GM21515 (cell line): ENCODE data around the gene SMYD3.

Experiments
- ATAC-seq: cut with Tn5 transposase; IDR thresholded peaks from one replicate; pipeline ENCODE4 v1.9.1; 2021; ENCODE audit not compliant: unreplicated experiment

SMYD3 gene

DNA sequence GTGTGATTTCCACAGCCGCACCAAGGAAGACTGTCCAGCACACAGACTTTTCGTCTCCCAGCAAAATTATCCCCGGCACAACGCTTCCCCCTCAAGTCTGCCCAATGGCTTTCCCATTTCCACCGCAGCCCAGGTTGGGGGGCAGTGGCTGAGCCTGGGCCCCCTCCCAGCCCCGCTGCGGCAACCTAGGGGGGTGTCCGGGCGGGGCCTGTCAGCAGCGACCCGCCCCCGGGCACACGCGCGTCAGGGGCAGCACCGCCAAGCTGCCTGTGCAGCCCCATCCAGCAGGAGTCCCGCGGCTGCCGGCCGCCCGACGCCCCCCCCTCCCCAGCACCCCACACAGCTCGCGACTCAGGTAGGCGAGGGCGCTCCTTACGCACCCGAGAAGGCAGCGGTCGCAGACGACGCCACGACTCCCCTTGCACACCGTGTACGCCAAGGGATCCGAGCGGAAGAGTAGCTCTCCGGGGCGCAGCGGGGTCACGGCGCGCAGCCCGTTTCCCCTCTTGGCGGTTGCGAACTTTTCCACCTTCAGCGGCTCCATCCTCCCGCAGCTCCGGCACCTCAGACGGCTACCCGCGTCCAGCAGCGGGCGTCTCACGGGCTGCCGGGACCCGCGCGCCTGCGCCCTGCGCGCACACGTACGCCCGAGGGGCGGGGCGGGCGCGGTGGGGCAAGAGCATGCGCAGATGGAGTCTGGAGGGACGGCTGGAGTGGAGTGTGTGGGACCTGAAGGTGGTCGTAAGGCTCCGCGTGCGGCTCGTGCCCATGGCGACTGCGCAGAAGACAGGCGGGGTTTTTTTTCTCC lies at the start of gene SMYD3:
SMYD3 (minus strand) TSS at position 606 of the 808 bp plus-strand sequence.
- peak; percentile 89 for ATAC-seq

DNA sequence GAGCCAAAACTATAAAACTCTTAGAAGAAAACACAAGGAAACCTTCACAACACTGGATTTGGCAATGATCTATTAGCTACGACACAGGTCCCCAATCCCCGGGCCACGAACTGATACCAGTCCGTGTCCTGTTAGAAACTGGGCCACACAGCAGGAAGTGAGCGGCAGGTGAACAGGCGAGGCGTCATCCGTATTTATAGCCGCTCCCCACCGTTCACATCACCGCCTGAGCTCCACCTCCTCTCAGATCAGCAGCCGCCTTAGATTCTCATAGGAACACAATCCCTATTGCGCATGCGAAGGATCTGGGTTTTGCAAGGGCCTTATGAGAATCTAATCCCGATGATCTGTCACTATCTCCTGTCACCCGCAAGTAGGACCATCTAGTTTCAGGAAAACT lies 47.1 kb upstream of the SMYD3 start:
- ATAC-seq = no peak

DNA sequence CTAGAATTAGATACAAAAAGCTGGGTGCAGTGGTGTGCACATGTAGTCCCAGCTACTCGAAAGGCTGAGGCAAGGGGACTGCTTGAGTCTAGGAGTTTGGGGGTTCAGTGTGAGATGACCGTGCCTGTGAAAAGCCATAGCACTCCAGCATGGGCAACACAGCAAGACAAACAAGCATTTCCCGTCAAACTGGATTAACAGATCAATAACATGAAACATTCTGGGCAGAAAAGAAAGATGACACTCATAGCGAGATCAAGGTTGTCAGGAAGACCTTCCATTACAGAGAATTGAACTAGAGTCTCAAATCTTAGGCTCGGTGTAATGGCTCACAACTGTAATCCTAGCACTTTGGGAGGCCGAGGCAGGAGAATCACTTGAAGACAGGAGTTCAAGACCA lies 45.0 kb upstream of the SMYD3 start:
- ATAC-seq = no peak

DNA sequence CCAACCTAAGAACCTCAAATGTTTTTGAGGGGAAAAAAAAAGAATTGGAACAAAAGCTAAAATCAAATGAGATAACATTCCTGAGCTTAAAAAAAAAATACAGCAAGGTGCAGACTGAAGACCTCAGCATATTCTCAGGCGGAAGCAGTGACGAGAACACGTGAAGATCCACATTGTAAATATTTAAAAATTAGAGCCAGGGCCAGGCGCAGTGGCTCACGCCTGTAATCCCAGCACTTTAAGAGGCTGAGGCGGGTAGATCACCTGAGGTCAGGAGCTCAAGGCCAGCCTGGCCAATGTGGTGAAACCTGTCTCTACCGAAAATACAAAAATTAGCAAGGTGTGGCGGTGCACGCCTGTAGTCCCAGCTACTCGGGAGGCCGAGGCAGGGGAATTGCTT lies 43.3 kb upstream of the SMYD3 start:
- no peak for ATAC-seq

DNA sequence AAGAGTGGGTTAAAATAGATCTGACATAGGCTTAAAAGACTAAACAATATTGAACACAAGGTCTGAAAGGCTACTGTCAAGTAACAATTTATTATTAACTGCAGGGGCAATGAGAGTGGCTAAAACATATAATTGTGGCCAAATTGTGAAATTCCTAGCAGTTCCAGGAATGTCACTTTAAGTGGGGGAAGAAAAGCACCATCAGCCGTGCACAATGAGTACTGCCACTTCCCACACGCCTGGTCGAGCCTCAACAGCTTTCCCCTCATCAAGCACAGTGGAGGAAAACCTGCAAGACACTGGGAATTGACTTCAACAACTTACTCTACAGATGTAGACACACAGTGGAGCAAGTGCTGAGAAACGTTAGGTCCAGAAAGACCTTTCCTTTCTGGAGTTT lies 42.6 kb upstream of the SMYD3 start:
- no peak for ATAC-seq

DNA sequence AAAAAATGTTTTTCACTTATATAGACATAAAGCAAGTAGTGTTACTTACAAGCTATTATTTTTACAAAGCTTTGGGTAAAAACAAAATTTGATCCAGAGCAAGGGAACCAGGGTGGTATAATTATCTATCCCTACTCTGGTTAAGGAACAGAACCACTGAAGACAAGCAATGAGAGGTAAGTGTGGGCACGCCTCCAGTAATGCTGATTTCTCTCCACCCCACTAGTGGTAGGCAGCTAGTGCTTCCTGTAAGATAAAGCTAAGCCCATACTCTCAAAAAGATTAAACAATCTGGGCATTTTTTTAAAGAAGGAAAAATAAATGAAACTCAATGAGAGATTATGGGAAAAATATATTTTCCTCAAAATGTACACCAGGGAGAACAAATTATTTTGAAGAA lies 36.9 kb upstream of the SMYD3 start:
- no peak for ATAC-seq

DNA sequence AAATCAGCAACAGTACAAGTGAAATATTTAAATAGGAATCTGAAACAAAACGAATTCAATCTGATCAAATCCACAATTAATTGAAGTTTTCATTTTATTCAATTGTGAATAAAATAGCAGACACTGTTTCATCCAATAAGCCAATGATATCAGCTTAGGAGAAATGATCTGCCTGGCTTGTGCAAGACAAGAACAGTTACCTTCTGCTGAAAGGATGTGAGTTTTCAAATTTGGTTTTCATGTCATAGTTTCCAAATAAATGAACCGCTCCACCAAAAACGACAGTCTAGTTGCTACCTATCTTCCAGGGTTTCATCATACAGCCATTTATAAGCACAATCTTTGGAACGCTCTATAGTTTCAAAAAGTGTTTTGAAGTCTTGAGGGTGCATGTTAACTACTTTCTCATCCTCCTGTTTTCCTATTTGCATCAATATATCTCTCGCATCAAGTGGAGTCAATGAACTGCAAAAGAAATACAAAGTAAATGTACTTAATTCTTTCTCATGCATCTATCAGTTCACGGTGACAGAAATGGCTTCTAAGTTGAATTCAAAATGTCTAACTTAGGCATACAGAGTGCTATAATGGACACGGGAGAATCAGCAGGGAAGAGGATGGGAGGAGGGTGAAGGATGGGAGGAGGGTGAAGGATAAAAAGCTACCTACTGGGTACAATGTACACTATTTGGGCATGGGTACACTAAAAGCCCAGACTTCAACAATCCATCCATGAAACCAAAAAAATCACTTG lies 33.8 kb upstream of the SMYD3 start:
- ATAC-seq = no peak

DNA sequence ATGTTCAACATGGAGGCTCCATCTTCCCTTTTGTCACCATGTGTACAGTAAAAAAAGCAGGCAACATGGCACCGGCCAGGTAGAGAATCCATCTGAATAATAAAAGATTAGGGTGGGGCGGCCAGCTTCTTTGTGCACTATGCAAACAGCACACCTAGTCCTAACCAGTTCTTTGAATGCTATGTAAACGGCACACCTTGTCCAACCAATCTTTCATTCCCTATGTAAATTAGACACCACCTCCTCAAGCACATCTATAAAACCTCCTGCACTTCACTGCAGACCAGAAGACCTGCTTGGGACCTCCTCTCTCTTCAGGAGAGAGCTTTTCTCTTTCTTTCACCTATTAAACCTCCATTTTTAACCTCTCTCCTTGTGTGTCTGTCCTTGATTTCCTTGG lies 30.8 kb upstream of the SMYD3 start:
- ATAC-seq = no peak

DNA sequence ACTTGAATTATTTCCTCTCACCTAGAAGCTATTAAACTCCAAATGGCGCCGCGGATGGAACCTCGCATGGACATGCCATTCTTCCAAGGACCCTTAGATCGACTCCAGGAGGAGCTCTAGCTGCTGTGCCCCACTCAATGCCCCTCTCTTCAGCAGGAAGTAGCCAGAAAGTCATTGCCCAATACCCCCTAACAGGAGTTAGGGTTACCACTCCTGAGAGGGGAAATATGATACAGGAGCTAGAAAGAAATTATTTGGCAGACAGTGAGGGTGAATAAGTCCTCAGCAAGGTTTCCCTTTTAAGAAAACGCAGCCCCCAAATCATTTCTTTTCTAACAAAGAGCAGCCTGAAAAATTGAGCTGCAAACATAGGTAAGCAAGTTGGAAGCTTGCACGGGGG lies 30.4 kb upstream of the SMYD3 start:
- ATAC-seq = no peak

DNA sequence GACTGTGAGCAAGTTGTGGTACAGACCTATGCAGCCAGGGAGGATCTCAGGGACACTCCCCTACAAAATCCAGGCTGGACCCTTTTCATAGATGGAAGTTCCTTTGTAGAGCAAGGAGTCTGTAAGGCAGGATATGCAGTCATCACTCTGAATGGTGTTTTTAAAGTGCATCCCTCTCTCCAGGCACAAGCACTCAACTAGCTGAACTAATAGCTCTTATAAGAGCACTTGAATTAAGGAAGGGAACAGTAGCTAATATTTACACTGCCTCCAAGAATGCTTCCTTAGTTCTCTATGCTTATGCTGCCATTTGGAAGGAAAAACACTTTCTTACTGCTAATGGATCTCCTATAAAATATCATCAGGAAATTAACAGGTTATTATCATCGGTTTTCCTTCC lies 27.0 kb upstream of the SMYD3 start:
- no peak for ATAC-seq

DNA sequence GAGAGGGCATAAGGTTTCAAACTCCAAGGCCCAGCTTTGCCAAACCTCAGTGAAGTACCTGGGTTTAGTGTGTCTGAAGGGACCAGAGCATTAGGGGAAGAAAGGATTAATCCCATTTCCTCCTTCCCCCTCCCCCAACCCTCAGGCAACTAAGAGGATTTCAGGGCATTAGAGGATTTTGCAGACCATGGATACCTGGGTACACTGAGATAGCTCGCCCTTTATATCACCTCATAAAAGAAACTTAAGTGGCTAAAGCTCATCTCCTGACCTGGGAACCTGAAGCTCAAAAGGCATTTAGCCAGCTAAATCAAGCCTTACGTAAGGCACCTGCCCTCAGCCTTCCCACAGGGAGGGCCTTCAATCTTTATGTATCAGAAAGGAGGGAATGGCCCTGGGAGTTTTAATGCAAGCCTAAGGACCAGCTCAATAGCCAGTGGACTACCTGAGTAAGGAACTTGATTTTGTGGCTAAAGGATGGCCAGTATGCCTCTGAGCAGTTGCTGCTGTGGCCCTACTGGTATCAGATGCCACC lies 26.4 kb upstream of the SMYD3 start:
- ATAC-seq = no peak

DNA sequence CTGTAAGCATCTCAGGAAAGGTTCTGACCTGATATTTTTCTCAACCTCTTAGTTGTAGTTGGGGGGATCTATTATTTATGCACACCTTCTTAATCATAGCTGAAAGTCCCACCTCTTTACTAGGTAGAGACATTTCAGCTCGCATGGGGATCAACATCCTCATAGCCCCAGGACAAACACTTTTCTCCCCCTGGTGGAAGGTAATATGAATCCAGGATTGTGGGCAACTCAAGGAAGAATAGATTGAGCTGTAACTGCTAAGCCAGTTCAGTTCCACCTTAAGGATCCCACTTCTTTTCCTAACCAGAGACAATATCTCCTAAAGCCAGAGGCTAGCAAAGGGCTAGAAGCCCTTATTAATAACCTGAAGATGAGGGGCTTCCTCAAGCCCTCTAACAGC lies 25.4 kb upstream of the SMYD3 start:
- no peak for ATAC-seq

DNA sequence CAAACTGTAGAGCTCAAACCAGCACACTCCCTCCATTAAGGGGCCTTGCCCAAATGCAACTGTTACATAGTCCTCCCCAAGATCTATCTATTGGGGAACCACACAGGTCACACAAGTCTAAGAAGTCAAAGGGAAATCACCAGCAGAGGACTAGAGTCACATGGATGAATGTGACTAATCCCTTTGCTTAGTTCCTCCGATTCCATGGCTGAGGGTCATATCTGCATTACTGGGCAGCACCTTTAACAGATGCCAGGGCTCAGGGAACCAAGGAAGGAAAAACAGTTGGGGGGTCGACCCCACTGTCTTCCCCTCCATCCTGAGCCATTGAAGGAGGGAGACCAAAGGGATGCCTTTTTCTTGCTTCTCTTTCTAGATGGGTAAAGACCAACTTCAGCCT lies 23.4 kb upstream of the SMYD3 start:
- ATAC-seq = no peak

DNA sequence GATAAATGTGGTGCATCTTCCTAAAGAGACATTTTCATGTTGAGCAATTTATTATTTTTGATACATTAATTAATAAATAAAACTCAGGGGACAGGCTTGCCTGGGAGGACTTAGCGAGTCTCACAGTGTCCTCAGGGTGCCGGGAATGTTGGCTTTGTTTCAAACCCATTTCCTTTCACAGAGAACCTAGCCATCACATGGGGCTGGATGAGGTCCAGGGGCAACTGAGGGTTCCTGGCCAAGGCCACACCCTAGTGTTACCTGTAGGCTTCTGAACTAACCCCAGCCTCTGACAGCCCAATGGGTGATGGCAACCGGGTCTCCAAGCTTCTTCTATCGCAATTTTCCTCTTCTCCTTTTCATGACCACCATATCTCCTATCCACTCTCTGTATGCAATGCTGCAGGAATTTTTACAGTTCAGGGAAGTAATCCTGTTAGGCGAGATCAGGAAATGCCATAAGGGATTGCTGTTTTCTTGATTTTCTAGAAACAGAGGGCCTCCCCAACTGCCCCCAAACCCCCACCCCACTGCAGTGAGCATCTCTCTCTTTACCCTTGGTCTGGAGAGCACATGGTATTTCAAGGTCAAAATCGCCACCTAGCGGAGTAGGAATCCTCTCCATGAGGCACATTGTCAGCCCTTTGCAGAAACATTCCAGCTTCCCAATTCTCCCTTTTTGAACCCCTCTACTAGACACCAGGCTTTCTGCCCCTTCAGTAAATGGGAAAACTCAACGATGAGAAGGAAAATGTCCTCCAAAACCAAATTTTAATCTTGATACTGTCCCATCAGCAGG lies 22.1 kb upstream of the SMYD3 start:
- no peak for ATAC-seq

DNA sequence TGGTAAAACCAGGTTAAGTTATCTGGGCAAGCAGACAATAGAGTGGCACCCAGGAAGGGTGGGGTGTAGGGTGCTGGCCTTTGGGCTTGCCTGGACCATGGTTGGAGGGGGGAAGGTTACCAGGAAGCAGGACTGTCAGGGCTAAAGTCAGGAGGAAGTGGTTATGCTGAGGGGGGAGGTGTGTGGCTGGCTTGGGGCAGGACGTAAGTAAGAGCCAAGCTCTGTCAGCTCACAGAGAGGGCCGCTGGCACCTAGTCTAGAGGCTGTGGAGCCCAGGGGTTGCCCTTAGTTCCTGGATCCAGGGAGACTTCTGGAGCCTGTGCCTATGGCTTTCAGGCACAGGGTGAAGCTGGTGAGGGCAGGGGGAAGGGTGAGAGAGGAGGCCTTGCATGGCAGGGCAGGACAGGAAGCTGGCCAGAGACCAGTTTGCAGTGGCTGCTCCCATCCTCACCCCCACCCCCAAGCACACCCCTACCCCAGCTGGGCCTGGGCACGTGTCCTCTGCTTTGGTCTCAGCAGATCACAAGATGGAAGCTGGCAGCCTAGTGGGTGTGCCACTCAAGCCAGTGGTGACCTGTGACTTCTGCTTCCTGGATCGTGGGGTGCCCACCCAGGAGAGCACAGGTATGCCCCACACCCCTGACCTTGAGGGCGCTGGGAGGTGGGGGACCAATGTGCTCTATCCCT lies 20.5 kb upstream of the SMYD3 start:
- no peak for ATAC-seq

DNA sequence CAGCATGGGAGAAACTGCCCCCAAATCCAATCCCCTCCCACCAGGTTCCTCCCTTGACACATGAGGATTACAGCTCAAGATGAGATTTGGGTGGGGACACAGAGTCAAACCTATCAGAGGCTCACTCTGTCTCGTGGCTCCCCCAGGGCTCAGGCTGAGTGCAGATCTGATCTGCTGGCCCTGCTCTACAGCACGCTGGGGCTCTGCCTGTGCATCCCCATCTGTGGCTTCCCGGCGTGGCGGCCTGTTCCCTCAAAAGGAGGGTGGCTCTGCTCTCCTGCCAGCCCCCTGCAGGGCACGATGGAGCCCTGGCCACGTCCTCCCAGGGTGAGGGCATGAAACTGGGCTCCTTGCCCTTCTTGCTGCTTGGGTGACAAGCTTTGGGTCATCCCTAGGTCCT lies 19.8 kb upstream of the SMYD3 start:
- ATAC-seq = no peak

DNA sequence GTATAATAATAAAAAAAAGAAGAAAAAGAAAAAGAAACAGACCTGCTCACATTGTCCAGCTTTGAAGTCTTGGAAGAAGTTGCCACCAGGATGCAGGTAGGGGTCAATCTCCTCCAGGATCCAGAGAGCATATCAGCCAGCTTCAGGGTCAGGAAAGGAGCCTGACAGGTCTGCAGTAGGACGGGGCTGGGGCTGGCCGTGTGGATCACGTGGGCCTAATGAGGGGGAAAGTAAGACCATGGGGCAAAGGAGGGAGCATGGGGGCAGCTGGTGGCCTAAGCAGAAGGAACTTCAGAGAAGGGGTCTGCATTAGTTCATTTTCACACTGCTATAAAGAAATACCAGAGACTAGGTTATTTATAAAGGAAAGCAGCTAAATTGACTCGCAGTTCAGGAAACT lies 19.3 kb upstream of the SMYD3 start:
- ATAC-seq = no peak

DNA sequence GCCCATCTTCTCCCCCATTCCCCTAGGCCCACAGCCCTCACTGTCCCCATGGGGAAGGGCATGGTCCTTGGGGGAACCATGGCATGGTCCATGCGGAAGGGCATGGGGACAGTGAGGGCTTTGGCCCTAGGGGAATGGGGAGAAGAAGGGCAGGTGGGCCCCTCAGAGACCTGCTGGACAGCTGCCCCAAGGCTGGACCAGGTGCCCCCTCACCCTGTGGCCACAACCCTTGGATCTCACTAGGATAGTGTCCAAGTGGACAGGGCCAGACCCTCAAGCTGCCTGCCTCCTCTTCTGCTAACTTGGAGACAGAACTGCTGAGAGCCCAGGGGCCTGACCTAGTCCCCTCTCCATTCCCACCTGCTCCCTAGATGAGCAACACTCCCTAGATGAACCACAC lies 12.4 kb upstream of the SMYD3 start:
- ATAC-seq = no peak

DNA sequence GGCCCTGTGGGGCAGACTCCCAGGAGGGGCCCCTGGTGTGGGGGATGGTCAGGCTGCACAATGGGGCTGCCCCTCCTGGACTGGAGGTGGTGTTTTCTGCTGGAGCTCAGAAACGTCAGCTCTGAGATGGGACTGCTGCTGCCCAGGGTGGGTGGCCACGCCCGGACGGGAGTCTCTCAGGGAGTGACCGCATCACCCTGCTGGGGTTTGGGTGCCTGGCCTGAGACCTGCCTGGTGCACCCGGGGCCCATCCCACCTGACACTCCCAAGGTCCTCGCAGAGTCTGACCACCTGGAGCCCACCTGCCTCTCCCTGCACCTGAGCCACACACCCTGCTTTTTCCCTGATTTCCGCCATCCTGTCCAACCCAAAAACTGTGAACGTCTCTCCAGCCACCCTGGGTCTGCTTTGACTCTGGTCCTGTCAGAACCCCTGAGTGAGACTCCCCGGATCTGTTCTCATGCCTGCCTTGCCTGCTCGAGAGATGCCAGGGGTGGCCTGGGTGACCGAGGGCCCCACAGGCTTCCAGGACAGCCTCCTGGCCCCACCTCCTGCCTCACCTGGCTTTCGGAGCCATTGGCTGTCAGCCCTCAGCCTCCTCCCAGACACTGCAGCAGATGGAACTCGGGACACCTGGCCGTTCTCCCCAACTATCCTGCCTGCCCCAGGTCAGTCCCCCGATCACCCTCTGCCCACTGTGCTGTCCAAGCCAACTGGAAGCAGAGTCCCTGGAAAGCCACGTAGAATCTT lies 11.6 kb upstream of the SMYD3 start:
- ATAC-seq = no peak

DNA sequence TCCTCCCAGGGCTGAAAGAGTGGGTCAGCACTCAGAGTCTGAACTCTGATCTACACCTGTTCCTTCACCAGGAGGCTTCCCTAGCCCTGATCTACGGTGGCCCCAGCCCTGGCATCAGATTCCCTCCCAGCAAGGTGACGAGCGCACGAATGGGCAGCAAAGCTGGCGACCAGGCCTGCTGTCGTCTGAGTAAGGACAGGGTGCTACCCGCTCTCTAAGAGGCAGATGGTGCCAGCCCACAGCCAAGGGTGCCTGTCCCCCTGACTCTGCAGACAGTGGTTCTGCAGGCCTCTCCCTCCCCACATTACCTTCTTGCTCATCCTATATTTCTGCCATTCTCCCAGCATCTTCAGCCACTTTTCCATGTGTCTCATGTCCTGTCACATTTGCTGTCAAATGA lies 10.3 kb upstream of the SMYD3 start:
- ATAC-seq = no peak
